GM18519 (cell line): ENCODE results near the gene CTDSP1.

ENCODE experiments used
- ATAC-seq: cut with Tn5 transposase; IDR thresholded peaks from one replicate; pipeline ENCODE4 v1.9.1; 2021; ENCODE audit warnings: mild to moderate bottlenecking, moderate library complexity; ENCODE audit not compliant: unreplicated experiment, low FRiP score

CTDSP1 gene

DNA sequence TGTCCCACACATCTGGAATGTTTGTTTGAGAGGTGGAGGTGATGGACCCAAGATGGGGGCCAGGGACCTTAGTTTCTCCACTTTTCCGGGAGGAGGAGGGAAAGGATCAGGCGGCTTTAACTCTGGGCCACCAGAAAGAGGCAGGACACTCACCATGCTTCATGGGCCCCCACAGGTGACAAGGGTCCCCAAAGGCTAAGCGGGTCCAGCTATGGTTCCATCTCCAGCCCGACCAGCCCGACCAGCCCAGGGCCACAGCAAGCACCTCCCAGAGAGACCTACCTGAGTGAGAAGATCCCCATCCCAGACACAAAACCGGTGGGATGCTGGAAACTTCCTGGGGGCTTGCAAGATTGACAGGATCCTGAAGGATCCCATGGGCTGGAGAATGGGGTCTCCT lies 16.9 kb upstream of the CTDSP1 start:
- ATAC-seq: no peak

DNA sequence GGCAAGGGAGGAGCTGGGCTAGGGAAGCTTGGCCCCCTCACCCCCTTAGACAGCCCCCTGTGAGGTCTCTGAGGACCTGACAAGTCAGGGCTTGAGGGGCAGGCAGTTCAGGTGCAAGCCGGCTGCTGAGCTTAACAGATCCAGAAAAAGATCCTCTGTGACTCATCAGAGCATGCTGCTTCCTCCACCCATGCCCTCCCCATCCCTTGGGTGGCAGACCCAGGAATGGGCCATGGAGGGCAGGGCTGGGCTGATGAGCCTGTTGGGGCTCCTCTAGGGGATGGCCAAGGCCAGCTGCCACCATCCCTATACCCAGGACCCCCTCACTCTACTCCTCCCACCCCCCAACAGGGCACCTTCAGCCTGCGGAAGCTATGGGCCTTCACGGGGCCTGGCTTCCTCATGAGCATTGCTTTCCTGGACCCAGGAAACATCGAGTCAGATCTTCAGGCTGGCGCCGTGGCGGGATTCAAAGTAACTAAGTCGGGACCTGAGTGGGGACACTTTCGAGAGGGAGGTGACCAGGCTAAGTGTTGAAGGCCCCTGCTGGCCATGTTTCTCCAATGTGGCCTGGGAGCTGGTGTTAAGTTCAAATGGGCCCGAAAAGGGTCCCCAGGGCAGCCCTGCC lies 15.7 kb upstream of the CTDSP1 start:
- ATAC-seq: no peak

DNA sequence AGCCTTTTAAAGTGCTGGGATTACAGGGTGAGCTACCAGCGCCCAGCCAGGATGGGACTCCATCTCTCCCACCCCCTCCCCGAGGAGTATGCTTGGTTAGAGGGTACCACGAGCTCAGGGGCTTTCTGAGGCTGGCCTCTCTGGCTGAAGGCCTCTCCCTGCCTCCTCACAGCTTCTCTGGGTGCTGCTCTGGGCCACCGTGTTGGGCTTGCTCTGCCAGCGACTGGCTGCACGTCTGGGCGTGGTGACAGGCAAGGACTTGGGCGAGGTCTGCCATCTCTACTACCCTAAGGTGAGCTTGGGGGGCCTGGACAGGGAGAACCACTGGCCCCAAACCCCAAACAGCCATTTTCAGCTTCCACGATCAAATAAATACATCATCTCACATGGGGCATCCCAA lies 14.7 kb upstream of the CTDSP1 start:
- ATAC-seq: no peak

GRCh38 chr2:218386505-218387368 lies 12.9 kb upstream of the CTDSP1 start:
- ATAC-seq: no peak

GRCh38 chr2:218387369-218388194 lies 12.1 kb upstream of the CTDSP1 start:
- no peak for ATAC-seq

- no peak for ATAC-seq
Measured at GRCh38 chr2:218389333-218390150, 10.1 kb upstream of the CTDSP1 start.

DNA sequence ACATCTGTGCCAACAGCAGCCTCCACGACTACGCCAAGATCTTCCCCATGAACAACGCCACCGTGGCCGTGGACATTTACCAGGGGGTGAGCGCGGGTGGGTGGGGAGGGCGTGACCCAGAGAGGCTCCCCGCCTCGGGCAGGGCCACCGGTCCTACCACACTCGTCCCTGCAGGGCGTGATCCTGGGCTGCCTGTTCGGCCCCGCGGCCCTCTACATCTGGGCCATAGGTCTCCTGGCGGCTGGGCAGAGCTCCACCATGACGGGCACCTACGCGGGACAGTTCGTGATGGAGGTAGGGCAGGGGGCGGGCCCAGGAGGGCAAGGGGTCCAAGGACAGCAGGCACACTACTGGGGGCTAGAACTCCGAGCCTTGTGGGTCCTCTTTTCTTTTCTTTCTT lies 8.5 kb upstream of the CTDSP1 start:
- no peak for ATAC-seq

- ATAC-seq: no peak
Measured at GRCh38 chr2:218392459-218392858, 7.2 kb upstream of the CTDSP1 start.

DNA sequence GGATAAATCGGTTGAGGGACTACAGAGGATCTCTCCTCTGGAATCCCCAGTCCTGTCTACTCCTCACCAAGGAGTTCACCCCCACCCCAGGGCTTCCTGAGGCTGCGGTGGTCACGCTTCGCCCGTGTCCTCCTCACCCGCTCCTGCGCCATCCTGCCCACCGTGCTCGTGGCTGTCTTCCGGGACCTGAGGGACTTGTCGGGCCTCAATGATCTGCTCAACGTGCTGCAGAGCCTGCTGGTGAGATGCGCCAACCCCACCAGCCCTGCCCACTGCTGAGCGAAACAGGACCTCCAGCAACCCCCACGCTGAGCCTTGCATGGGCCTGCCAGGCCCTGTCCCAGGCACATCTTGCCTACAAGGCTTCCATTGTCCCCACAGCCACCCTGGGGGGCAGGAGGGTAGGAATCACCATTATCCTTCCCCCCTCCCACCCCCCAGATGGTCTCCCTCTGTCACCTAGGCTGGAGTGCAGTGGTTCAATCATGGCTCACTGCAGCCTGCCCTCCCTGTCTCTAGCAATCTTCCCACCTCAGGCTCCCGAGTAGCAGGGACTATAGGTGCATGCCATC lies 6.7 kb upstream of the CTDSP1 start:
- ATAC-seq: no peak

DNA sequence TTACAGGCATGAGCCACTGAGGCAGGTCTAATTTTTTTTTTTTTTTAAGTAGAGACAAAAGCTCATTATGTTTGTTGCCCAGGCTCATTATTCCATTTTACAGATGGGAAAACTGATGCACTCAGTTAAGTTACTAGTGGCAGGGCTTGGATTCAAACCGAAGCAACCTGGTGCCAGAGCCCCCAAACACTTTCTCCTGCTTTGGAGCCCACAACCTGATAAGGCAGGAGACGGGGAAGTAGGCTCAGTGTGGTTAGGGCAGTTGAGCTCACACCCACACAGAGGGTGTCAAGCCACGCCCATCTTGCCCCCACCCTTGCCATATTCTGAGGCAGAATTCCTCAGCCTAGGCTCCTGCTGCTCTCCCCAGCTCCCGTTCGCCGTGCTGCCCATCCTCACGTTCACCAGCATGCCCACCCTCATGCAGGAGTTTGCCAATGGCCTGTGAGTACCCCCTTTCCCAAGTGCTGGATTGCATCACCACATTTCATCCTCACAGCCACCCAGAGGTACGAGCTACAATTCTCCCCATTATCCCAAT lies 5.8 kb upstream of the CTDSP1 start:
- ATAC-seq: no peak

GRCh38 chr2:218394298-218395089 lies 5.2 kb upstream of the CTDSP1 start:
- no peak for ATAC-seq

GRCh38 chr2:218395090-218395444 lies 4.6 kb upstream of the CTDSP1 start:
- ATAC-seq: no peak

DNA sequence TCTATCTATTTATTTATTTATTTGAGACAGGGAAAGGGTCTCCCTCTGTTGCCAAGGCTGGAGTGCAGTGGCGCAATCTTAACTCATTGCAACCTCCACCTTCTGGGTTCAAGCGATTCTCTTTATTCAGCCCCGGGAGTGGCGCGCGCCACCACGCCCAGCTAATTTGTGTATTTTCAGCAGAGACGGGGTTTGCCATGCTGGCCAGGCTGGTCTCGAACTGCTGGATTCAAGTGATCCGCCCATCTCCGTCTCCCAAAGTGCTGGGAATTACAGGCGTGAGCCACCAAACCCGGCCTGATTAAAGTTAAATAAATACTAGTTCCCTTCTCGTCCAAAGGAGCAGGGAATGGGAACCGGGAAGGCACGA lies 4.2 kb upstream of the CTDSP1 start:
- ATAC-seq: no peak

DNA sequence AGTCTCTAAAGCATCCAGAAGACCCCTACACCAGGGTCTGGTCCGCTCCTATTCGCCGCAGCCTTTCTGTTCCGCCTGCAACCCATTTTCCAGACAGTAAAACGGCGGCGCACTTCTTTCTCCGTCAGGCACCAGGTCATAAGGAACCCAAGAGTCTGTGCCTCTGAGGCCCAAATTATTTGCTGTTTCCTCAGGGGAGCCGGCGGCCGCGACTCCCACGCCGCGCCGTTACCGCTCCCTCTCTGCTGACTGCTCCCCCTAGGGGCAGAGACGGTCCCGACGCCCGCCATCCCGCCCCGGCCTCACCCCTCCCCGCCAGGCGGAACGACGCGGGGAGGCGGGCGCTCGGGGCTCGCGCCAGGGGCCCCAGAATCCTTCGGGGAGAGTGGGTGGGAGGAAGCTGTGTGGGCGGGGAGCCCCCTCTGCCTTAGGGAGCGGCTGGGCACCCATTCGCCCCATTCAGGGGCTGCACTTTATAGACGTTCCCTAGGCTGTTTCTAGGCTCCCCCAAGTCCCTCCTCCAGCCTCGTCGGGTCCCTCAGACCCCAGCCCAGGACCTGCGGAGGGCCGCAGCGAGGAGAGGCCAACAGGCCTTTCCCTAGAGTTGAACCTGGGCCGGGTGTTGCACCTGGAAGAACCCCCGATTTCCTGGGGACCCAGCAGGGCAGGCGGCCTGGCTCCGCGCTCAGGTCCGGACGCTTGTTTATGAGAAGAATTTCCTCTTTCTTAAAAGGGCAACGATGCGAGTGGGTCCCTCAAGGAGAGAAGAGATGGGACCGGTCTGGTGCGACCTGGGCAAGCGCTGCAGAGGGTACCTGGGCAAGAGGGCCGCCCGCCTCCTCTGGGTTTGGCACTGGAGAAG lies 3.6 kb upstream of the CTDSP1 start:
- peak; percentile 36 for ATAC-seq

- no peak for ATAC-seq
Measured at GRCh38 chr2:218396688-218397462, 2.8 kb upstream of the CTDSP1 start.

- no peak for ATAC-seq
Measured at GRCh38 chr2:218397463-218397819, 2.2 kb upstream of the CTDSP1 start.

DNA sequence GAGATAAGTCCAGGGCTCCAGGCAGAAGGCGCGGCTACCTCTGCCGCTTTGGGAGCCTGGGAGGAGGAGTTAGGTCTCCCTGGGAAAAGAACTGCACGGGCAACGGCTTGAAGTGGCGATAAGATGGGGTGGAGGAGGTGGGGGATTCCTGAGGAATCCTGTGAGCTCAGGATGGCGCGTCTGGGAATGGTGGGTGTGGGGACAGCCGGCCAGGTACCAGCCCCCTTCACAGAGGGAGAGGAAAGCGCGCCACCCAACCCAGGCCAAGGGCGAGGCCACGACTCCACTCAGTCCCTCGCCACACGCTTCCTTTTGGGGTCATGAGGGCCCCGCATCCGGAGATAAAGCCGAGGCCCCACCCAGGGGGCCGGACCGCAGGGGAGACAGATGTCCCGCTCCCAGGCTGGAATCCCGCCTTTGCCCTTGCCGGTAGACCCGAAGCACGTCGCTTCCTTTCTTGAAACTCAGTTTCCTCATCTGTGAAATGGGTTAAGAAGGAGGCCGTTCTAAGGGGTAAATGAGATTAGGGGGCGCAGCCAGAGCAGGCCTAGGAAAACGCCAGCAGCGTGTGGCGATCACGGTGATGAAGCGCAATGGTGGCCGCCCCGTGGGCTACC lies 1.7 kb upstream of the CTDSP1 start:
- no peak for ATAC-seq
